GM06990 (cell line): ENCODE data around the gene CT47C1.
"Not testable (repeated sequence)": the region's sequence is repeated elsewhere in the genome, so short reads cannot be mapped to it uniquely, and the experiment has no call there.

Source experiments
- DNase-seq: peaks from one replicate; pipeline ENCODE4 v3.0.0-alpha.2; 2011; ENCODE audit not compliant: insufficient read length; ENCODE audit errors: extremely low read depth
- H3K27me3 ChIP-seq: replicated peaks from 2 replicates; pipeline ENCODE4 v1.6.0; 2011; ENCODE audit warnings: low read length; ENCODE audit not compliant: control insufficient read depth, insufficient read depth
- H3K36me3 ChIP-seq: 2 replicates; pipeline ENCODE4 v1.5.1; 2011; ENCODE audit warnings: low read length; ENCODE audit not compliant: control insufficient read depth, insufficient read depth
- H3K4me3 ChIP-seq: replicated peaks from 2 replicates; pipeline ENCODE4 v1.5.1; 2011; ENCODE audit warnings: low read depth, mild to moderate bottlenecking, control low read depth, low read length
- TF ChIP-seq, protein P1 (sequence below): IDR thresholded peaks from 2 replicates; pipeline ENCODE4 v1.5.1; 2011; ENCODE audit warnings: low read length, control low read depth, mild to moderate bottlenecking, inconsistent platforms; ENCODE audit not compliant: insufficient read depth, poor library complexity, severe bottlenecking

Gene CT47C1

GRCh38 chrX:119072744-119073143, at the start of gene CT47C1:
CT47C1 (plus strand) TSS chrX:119072993; CDS start chrX:119073226, 233 bp downstream.
- TF ChIP-seq, protein P1, sequence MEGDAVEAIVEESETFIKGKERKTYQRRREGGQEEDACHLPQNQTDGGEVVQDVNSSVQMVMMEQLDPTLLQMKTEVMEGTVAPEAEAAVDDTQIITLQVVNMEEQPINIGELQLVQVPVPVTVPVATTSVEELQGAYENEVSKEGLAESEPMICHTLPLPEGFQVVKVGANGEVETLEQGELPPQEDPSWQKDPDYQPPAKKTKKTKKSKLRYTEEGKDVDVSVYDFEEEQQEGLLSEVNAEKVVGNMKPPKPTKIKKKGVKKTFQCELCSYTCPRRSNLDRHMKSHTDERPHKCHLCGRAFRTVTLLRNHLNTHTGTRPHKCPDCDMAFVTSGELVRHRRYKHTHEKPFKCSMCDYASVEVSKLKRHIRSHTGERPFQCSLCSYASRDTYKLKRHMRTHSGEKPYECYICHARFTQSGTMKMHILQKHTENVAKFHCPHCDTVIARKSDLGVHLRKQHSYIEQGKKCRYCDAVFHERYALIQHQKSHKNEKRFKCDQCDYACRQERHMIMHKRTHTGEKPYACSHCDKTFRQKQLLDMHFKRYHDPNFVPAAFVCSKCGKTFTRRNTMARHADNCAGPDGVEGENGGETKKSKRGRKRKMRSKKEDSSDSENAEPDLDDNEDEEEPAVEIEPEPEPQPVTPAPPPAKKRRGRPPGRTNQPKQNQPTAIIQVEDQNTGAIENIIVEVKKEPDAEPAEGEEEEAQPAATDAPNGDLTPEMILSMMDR = no peak
- no peak for DNase-seq
- H3K4me3 ChIP-seq = no peak within 1 kb of the TSS

DNA sequence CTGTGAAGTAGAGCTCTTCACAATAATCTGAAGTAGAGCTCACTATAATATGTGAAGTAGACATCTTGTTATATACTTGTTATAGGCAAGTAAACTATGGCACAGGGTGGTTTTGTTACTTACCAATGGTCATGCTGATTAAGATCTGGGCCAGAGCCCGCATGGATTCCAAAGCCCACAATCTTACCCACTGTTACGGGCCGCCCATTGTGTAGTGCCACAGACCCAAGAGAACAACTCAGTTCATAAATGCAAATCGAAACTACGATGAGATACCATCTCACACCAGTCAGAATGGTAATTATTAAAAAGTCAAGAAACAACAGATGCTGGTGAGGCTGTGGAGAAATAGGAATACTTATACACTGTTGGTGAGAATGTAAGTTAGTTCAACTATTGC, 46.9 kb upstream of the CT47C1 start:
- TF ChIP-seq, protein P1 = no peak
- Histone ChIP-seq H3K4me3 (no peak overlapping the region), H3K27me3 (no peaks in the 10 kb centered on the region), H3K36me3 (no peaks in the 10 kb centered on the region)
- no peak for DNase-seq

More at GRCh38 chrX:119072744-119073143, at the start of gene CT47C1:
- H3K36me3 ChIP-seq = no peaks in the 10 kb centered on the region
- no peaks in the 10 kb centered on the region for H3K27me3 ChIP-seq

DNA sequence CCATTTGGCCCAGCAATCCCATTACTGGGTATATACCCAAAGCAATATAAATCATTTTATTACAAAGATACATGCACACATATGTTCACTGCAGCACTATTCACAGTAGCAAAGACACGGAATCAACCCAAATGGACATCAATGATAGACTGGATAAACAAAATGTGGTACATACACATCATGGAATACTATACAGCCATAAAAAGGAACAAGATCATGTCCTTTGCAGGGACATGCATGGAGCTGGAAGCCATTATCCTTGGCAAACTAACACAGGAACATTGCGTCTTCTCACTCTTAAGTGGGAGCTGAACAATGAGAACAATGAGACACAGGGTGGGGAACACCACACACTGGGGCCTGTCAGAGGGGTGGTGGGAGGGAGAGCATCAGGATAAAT, 46.4 kb upstream of the CT47C1 start:
- H3K27me3 ChIP-seq, DNase-seq: not testable (repeated sequence)

DNA sequence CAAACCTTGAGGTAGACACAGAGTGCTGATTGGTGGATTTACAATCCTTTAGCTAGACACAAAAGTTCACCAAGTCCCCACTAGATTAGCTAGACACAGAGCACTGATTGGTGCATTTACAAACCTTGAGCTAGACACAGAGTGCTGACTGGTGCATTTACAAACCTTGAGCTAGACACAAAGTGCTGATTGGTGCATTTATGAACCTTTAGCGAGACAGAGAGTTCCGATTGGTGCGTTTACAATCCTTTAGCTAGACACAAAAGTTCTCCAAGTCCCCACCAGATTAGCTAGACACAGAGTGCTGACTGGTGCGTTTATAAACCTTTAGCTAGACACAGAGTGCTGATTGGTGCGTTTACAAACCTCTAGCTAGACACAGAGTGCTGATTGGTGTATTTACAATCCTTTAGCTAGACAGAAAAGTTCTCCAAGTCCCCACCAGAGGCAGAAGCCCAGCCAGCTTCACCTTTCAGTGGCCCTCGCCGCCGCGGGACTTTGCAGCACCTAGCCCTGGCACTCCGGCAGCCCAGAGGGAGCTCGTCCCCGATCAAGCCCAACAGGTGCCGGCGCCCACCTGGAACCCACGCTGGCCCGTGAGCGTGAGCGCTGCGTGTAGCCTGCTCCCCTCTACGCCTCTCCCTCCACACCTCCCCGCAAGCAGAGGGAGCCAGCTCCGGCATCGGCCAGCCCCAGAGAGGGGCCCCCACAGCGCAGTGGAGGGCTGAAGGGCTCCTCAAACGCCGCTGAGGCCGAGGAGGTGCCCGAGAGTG, 44.6 kb upstream of the CT47C1 start:
- not testable (repeated sequence) for H3K36me3 ChIP-seq, H3K4me3 ChIP-seq, H3K27me3 ChIP-seq, DNase-seq

More for the DNA sequence above, 46.4 kb upstream of the CT47C1 start:
- not testable (repeated sequence) for H3K36me3 ChIP-seq, H3K4me3 ChIP-seq

DNA sequence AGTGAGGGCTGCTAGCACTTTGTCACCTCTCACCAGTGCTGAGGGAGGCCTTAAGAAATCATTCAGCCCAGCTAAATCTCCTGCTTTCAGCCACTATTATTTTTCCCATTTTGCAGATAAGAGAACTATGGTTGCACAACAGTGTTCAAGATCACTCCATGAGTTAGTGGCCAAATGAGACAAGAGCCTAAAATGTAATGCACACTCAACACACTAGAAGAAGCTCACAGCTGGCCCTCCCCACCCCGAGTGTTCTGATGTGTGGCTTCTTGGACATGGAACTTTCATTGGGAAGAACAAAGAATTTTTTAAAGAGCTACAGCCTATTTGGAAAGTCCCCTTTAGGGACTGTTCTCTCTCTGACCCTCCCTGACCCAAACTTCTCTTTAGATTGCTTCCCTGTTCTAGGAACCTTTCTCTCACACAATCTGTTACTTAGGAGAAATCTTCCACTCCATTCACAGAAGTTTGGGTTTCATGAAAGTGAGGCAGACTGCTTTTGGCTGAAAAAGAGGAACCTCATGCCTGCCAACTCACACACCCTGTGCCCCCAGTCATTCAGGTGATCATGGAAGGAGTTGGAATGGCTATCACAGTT, 44.0 kb upstream of the CT47C1 start:
- TF ChIP-seq, protein P1 = no peak

GRCh38 chrX:119029656-119030055, 43.1 kb upstream of the CT47C1 start:
- not testable (repeated sequence) for H3K36me3 ChIP-seq, H3K27me3 ChIP-seq, H3K4me3 ChIP-seq, DNase-seq

More for the DNA sequence above, 44.0 kb upstream of the CT47C1 start:
- Histone ChIP-seq H3K27me3 (no peaks in the 10 kb centered on the region), H3K4me3 (no peak overlapping the region), H3K36me3 (no peaks in the 10 kb centered on the region)
- DNase-seq = no peak

- DNase-seq = no peak
- TF ChIP-seq, protein P1 = no peak
- H3K27me3 ChIP-seq = no peaks in the 10 kb centered on the region
- no peaks in the 10 kb centered on the region for H3K36me3 ChIP-seq
- H3K4me3 ChIP-seq = no peak overlapping the region
These were observed 41.8 kb upstream of the CT47C1 start for GRCh38 chrX:119030990-119031389.
